SU-DHL-6 (cell line): Measurements from ENCODE around the gene FN3KRP.

Source experiments
- H2AFZ ChIP-seq: fragments of 200-600 bp; sonication (generic); 2 replicates; pipeline ENCODE4 v1.6.1; 2014; ENCODE audit warnings: low read depth, mild to moderate bottlenecking, moderate library complexity, mixed read lengths, antibody characterized with exemption, low read length; ENCODE audit not compliant: severe bottlenecking
- H3F3A ChIP-seq: fragments of 200-600 bp; shearing (Covaris generic); 2 replicates; pipeline ENCODE4 v1.6.0; 2016; ENCODE audit warnings: antibody characterized with exemption, mild to moderate bottlenecking; ENCODE audit not compliant: insufficient read depth
- H3K27ac ChIP-seq: fragments of 200-600 bp; sonication (generic); 2 replicates; pipeline ENCODE4 v1.5.1; 2016; ENCODE audit warnings: low read depth, mild to moderate bottlenecking, low read length, moderate library complexity, mixed read lengths
- H3K27me3 ChIP-seq: fragments of 200-600 bp; sonication (generic), shearing (Covaris generic); 2 replicates; pipeline ENCODE4 v1.6.0; 2014; ENCODE audit warnings: mild to moderate bottlenecking, low read length
- H3K36me3 ChIP-seq: fragments of 200-600 bp; sonication (generic); 2 replicates; pipeline ENCODE4 v1.6.1; 2014; ENCODE audit warnings: mild to moderate bottlenecking, low read length, mixed read lengths
- H3K4me2 ChIP-seq: fragments of 300-600, 200-600 bp; shearing (Covaris generic), sonication (generic); 2 replicates; pipeline ENCODE4 v1.6.0; 2014; ENCODE audit warnings: low read length, low read depth, mild to moderate bottlenecking; ENCODE audit not compliant: poor library complexity, severe bottlenecking
- H3K4me3 ChIP-seq: fragments of 200-600 bp; sonication (generic); 2 replicates; pipeline ENCODE4 v1.5.1; 2014; ENCODE audit warnings: antibody characterized with exemption, low read length, mild to moderate bottlenecking, mixed read lengths; ENCODE audit not compliant: insufficient read depth, poor library complexity, severe bottlenecking
- H3K79me2 ChIP-seq: fragments of 200-600 bp; sonication (generic); 2 replicates; pipeline ENCODE4 v1.6.1; 2014; ENCODE audit warnings: mild to moderate bottlenecking, low read length, moderate library complexity; ENCODE audit not compliant: insufficient read depth
- H3K9ac ChIP-seq: fragments of 200-600 bp; sonication (generic); 2 replicates; pipeline ENCODE4 v1.7.0; 2014; ENCODE audit warnings: mild to moderate bottlenecking, low read length
- H3K9me2 ChIP-seq: fragments of 200-600 bp; sonication (generic); replicated peaks from 2 replicates; pipeline ENCODE4 v1.6.1; 2014; ENCODE audit warnings: low read length; ENCODE audit not compliant: insufficient read depth
- H3K9me3 ChIP-seq: fragments of 200-600 bp; sonication (generic); 2 replicates; pipeline ENCODE4 v1.6.1; 2014; ENCODE audit warnings: low read length, mixed read lengths; ENCODE audit not compliant: insufficient read depth
- H4K20me1 ChIP-seq: fragments of 200-600 bp; sonication (generic); 2 replicates; pipeline ENCODE4 v1.6.1; 2014; ENCODE audit warnings: low read depth, mild to moderate bottlenecking, antibody characterized with exemption, low read length, moderate library complexity, mixed read lengths
- CTCF ChIP-seq: fragments of 200-600 bp; sonication (generic); IDR thresholded peaks from one replicate; pipeline ENCODE4 v1.5.1; 2017; ENCODE audit warnings: antibody characterized with exemption, mild to moderate bottlenecking, low read length, moderate library complexity; ENCODE audit not compliant: insufficient read depth, poor library complexity, severe bottlenecking
- EZH2phosphoT487 ChIP-seq: fragments of 200-600 bp; sonication (generic), shearing (Covaris generic); conservative IDR thresholded peaks from 2 replicates; pipeline ENCODE4 v1.6.1; 2018; ENCODE audit warnings: mild to moderate bottlenecking, antibody characterized with exemption, low read length, moderate library complexity, mixed read lengths

The FN3KRP gene

GRCh38 chr17:82765371-82765770, 48.9 kb downstream of the FN3KRP start:
- TF ChIP-seq CTCF (no peak), EZH2phosphoT487 (no peak)
- H3K27me3 ChIP-seq, result no peaks in the 10 kb centered on the region
- H3K27ac ChIP-seq, result no peak overlapping the region
- no peak overlapping the region for H3K4me2 ChIP-seq
- H4K20me1 ChIP-seq, result no peaks in the 10 kb centered on the region
- no peak overlapping the region for H3K9ac ChIP-seq
- no peaks in the 10 kb centered on the region for H3F3A ChIP-seq
- H3K9me3 ChIP-seq, result no peaks in the 10 kb centered on the region
- H2AFZ ChIP-seq, result no peak overlapping the region
- H3K36me3 ChIP-seq, result peaks cover 13% of the 10 kb centered on the region; the same call in 1 of the 2 replicates
- H3K79me2 ChIP-seq, result peaks cover 12% of the 10 kb centered on the region; the same call in 1 of the 2 replicates
- no peaks in the 10 kb centered on the region for H3K9me2 ChIP-seq
- H3K4me3 ChIP-seq, result no peak overlapping the region

- Histone ChIP-seq H3K27me3 (no peaks in the 10 kb centered on the region), H3K9ac (no peak overlapping the region), H3K9me3 (no peaks in the 10 kb centered on the region), H3K9me2 (no peaks in the 10 kb centered on the region), H4K20me1 (no peaks in the 10 kb centered on the region), H3K79me2 (no peaks in the 10 kb centered on the region), H3K27ac (no peak overlapping the region), H3K4me2 (no peak overlapping the region), H3K4me3 (no peak overlapping the region), H3K36me3 (peaks cover 12% of the 10 kb centered on the region; the same call in 1 of the 2 replicates), H2AFZ (no peak overlapping the region), H3F3A (no peaks in the 10 kb centered on the region)
- peak; percentile 72 for TF ChIP-seq CTCF
- TF ChIP-seq EZH2phosphoT487, result no peak
Measured at GRCh38 chr17:82767041-82767754, 50.7 kb downstream of the FN3KRP start.

GRCh38 chr17:82769041-82769440, 52.5 kb downstream of the FN3KRP start:
- no peak overlapping the region for H3K27ac ChIP-seq
- H3K9me2 ChIP-seq, result no peaks in the 10 kb centered on the region
- no peak overlapping the region for H2AFZ ChIP-seq
- no peak overlapping the region for H3K9ac ChIP-seq
- TF ChIP-seq CTCF (no peak), EZH2phosphoT487 (no peak)
- H3K4me3 ChIP-seq, result no peak overlapping the region
- H3K9me3 ChIP-seq, result no peaks in the 10 kb centered on the region
- H4K20me1 ChIP-seq, result no peaks in the 10 kb centered on the region
- no peaks in the 10 kb centered on the region for H3K79me2 ChIP-seq
- no peaks in the 10 kb centered on the region for H3F3A ChIP-seq
- H3K27me3 ChIP-seq, result no peaks in the 10 kb centered on the region
- H3K4me2 ChIP-seq, result no peak overlapping the region
- peaks cover 12% of the 10 kb centered on the region; the same call in 1 of the 2 replicates for H3K36me3 ChIP-seq
